Caco-2 (cell line): Measurements from ENCODE around the gene IQSEC3. TPM values are rescaled to one million over a fixed set of nuclear protein-coding genes. Genes with fewer than 3 reads are reported as not detected.

ENCODE experiments used
- BruUV-seq: library from RNA; stranded (reverse); fragments of 400-500 nt; replicated peaks from 2 replicates; lab custom pipeline; 2021; lab: Mats Ljungman, UMichigan
- CTCF ChIA-PET: fragments of 300-600 bp; sonication (Branson Sonifier 250); formaldehyde crosslinking; loops from one replicate; lab custom pipeline; 2022; ENCODE audit warnings: antibody characterized with exemption; lab: Charles Lee
- POLR2A ChIA-PET: fragments of 300-600 bp; sonication (Branson Sonifier 250); formaldehyde crosslinking; loops from one replicate; lab custom pipeline; 2022; ENCODE audit warnings: antibody characterized with exemption; lab: Charles Lee
- DNase-seq, 2 experiments: peaks; one replicate each; pipeline versions ENCODE4 v3.0.0 to v3.0.0-alpha.2; 2020 to 2022
- H3K27me3 ChIP-seq: replicated peaks from 2 replicates; pipeline ENCODE4 v1.6.0; 2011; ENCODE audit warnings: low read length; ENCODE audit not compliant: control insufficient read depth, insufficient read depth
- H3K36me3 ChIP-seq: 2 replicates; pipeline ENCODE4 v1.5.1; 2011; ENCODE audit warnings: low read length; ENCODE audit not compliant: control insufficient read depth, insufficient read depth
- H3K4me1 ChIP-seq: fragments of 250-450 bp; sonication (Bioruptor Pico); 2 replicates; pipeline ENCODE4 v1.5.1; 2020; ENCODE audit warnings: mild to moderate bottlenecking
- H3K4me3 ChIP-seq: 2 replicates; pipeline ENCODE4 v1.5.1; 2011; ENCODE audit warnings: low read depth, mild to moderate bottlenecking, control low read depth, low read length
- H3K9me3 ChIP-seq: fragments of 250-450 bp; sonication (Bioruptor Pico); 2 replicates; pipeline ENCODE4 v1.5.1; 2020; ENCODE audit warnings: mild to moderate bottlenecking, moderate library complexity
- H3K27ac Mint-ChIP-seq: one replicate; pipeline ENCODE4 v1.8.0; 2022; ENCODE audit warnings: mixed read lengths; ENCODE audit not compliant: unreplicated experiment
- H3K27me3 Mint-ChIP-seq: one replicate; pipeline ENCODE4 v1.8.0; 2022; ENCODE audit warnings: mixed read lengths; ENCODE audit not compliant: insufficient read depth, unreplicated experiment
- H3K36me3 Mint-ChIP-seq: one replicate; pipeline ENCODE4 v1.8.0; 2022; ENCODE audit warnings: mild to moderate bottlenecking, mixed read lengths; ENCODE audit not compliant: insufficient read depth, unreplicated experiment
- H3K4me1 Mint-ChIP-seq: one replicate; pipeline ENCODE4 v1.8.0; 2022; ENCODE audit warnings: low read depth, mixed read lengths; ENCODE audit not compliant: unreplicated experiment
- H3K4me3 Mint-ChIP-seq: one replicate; pipeline ENCODE4 v1.8.0; 2022; ENCODE audit warnings: mild to moderate bottlenecking, moderate library complexity, mixed read lengths; ENCODE audit not compliant: unreplicated experiment
- H3K9me3 Mint-ChIP-seq: one replicate; pipeline ENCODE4 v1.8.0; 2022; ENCODE audit warnings: mixed read lengths; ENCODE audit not compliant: unreplicated experiment
- intact Hi-C: fragments of 100-400 bp; cut with micrococcal nuclease; formaldehyde crosslinking; loops from one replicate; pipeline ENCODE4 v1.10.0; 2022; ENCODE audit not compliant: unreplicated experiment
- total RNA-seq: library from RNA; stranded (reverse); gene quantifications from 2 replicates; pipeline ENCODE4 v1.2.3, GENCODE V29; 2022
- TF ChIP-seq, protein P1 (sequence below), 2 experiments: fragments of 200-600 bp in 1 of 2; IDR thresholded peaks; 1 replicate in 1 of 2; 2 replicates in 1 of 2; pipeline versions ENCODE4 v1.5.1 to v1.8.0; 2011 to 2022; ENCODE audit warnings: antibody characterized with exemption in 1 of 2, control low read depth in 1 of 2, inconsistent platforms in 1 of 2, low read depth in 1 of 2, low read length in 1 of 2, mild to moderate bottlenecking in 1 of 2, moderate library complexity in 1 of 2; ENCODE audit not compliant: insufficient read depth in 1 of 2, severe bottlenecking in 1 of 2, unreplicated experiment in 1 of 2

Gene IQSEC3
- total RNA-seq, 1 experiment from 2014 or later = 0.59 TPM

DNA sequence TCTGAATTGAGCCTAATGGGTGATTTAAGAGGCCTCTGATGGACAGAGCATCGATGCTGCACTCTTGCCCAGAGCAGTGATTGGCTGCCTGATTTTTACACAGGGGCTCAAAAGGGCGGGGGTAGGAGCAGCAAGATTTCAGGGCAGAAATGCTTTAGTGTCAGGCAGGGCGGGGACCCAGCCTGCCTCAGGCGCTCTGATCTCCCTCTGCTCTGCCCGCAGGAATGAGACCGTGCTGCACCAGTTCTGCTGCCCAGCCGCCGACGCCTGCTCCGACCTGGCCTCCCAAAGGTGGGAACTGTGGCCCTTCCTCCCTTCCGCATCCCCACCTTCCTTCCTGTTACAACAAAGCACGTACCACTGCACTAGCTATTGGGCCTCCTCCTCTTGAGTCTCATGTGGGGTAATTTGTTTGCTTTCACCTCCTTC, 32.4 kb downstream of the IQSEC3 start:
- Mint-ChIP-seq H3K4me1 (peaks cover 14% of the 10 kb centered on the region), H3K4me3 (no peak overlapping the region), H3K9me3 (peaks cover 15% of the 10 kb centered on the region), H3K27me3 (peaks cover 25% of the 10 kb centered on the region), H3K27ac (no peak overlapping the region), H3K36me3 (no peaks in the 10 kb centered on the region)
- no peak overlapping the region for H3K4me3 ChIP-seq
- BruUV-seq = no TSS peak
- ChIA-PET POLR2A (no interaction called here), CTCF (no interaction called here)
- intact Hi-C loops = no loop called here
- peaks cover 7% of the 10 kb centered on the region; the same call in 1 of the 2 replicates for H3K4me1 ChIP-seq
- no peaks in the 10 kb centered on the region for H3K27me3 ChIP-seq
- no peak for DNase-seq
- H3K36me3 ChIP-seq = no peaks in the 10 kb centered on the region
- TF ChIP-seq, protein P1, sequence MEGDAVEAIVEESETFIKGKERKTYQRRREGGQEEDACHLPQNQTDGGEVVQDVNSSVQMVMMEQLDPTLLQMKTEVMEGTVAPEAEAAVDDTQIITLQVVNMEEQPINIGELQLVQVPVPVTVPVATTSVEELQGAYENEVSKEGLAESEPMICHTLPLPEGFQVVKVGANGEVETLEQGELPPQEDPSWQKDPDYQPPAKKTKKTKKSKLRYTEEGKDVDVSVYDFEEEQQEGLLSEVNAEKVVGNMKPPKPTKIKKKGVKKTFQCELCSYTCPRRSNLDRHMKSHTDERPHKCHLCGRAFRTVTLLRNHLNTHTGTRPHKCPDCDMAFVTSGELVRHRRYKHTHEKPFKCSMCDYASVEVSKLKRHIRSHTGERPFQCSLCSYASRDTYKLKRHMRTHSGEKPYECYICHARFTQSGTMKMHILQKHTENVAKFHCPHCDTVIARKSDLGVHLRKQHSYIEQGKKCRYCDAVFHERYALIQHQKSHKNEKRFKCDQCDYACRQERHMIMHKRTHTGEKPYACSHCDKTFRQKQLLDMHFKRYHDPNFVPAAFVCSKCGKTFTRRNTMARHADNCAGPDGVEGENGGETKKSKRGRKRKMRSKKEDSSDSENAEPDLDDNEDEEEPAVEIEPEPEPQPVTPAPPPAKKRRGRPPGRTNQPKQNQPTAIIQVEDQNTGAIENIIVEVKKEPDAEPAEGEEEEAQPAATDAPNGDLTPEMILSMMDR (IDR thresholded peaks at IDR 0.05; ENCODE audit: insufficient read depth in 1 of 2, low read depth in 1 of 2, low read length in 1 of 2, severe bottlenecking in 1 of 2, unreplicated experiment in 1 of 2) = no peak
- peaks cover 7% of the 10 kb centered on the region; the same call in 1 of the 2 replicates for H3K9me3 ChIP-seq

- Mint-ChIP-seq H3K27ac (no peak overlapping the region), H3K4me1 (peaks cover 14% of the 10 kb centered on the region), H3K27me3 (peaks cover 25% of the 10 kb centered on the region), H3K36me3 (no peaks in the 10 kb centered on the region), H3K4me3 (no peak overlapping the region), H3K9me3 (peaks cover 15% of the 10 kb centered on the region)
- no peak for DNase-seq
- CTCF ChIA-PET = interaction anchor here (1.1 kb wide), 1 partner anchor 45 kb away, joined by 3 read pairs; no protein-coding TSS in a partner anchor
- no TSS peak for BruUV-seq
- Histone ChIP-seq H3K27me3 (no peaks in the 10 kb centered on the region), H3K36me3 (no peaks in the 10 kb centered on the region), H3K4me3 (no peak overlapping the region), H3K4me1 (peaks cover 9% of the 10 kb centered on the region; the same call in 1 of the 2 replicates), H3K9me3 (peaks cover 9% of the 10 kb centered on the region; the same call in 1 of the 2 replicates)
- intact Hi-C loops = no loop called here
- TF ChIP-seq, protein P1 (IDR thresholded peaks at IDR 0.05; ENCODE audit: insufficient read depth in 1 of 2, low read depth in 1 of 2, low read length in 1 of 2, severe bottlenecking in 1 of 2, unreplicated experiment in 1 of 2) = no peak
- POLR2A ChIA-PET = no interaction called here
Observed at GRCh38 chr12:99605-100004, 33.0 kb downstream of the IQSEC3 start.

- H3K36me3 ChIP-seq = no peaks in the 10 kb centered on the region
- Mint-ChIP-seq H3K27me3 (peaks cover 19% of the 10 kb centered on the region), H3K27ac (no peak overlapping the region), H3K36me3 (no peaks in the 10 kb centered on the region), H3K4me3 (no peak overlapping the region), H3K9me3 (no peaks in the 10 kb centered on the region), H3K4me1 (peaks cover 14% of the 10 kb centered on the region)
- CTCF ChIA-PET = no interaction called here
- H3K9me3 ChIP-seq = peaks cover 9% of the 10 kb centered on the region; the same call in 1 of the 2 replicates
- DNase-seq = peak in 1 of 2 experiments; percentile 24
- no peak overlapping the region for H3K4me3 ChIP-seq
- BruUV-seq = no TSS peak
- POLR2A ChIA-PET = no interaction called here
- H3K4me1 ChIP-seq = peaks cover 13% of the 10 kb centered on the region; the same call in 1 of the 2 replicates
- intact Hi-C loops = no loop called here
- TF ChIP-seq, protein P1 (IDR thresholded peaks at IDR 0.05; ENCODE audit: insufficient read depth in 1 of 2, low read depth in 1 of 2, low read length in 1 of 2, severe bottlenecking in 1 of 2, unreplicated experiment in 1 of 2) = no peak
- H3K27me3 ChIP-seq = no peaks in the 10 kb centered on the region
Observed at GRCh38 chr12:101969-102878, 35.7 kb downstream of the IQSEC3 start.
